DND-41 (cell line): ENCODE data around the gene SLC30A7.

ENCODE experiments used
- CTCF ChIP-seq: IDR thresholded peaks from 2 replicates; pipeline ENCODE4 v1.5.1; 2012; ENCODE audit warnings: borderline replicate concordance, low read length, moderate library complexity, mild to moderate bottlenecking; ENCODE audit not compliant: poor library complexity, severe bottlenecking; ENCODE audit errors: extremely low read depth
- EZH2 ChIP-seq: IDR thresholded peaks from 3 replicates; pipeline ENCODE4 v1.6.1; 2012; ENCODE audit warnings: borderline replicate concordance, low read depth, mild to moderate bottlenecking, moderate library complexity, low read length, inconsistent platforms; ENCODE audit not compliant: severe bottlenecking

- TF ChIP-seq CTCF (no peak), EZH2 (no peak)
Measured at GRCh38 chr1:101026430-101026788, 130.5 kb downstream of the SLC30A7 start.
